BE2C (cell line): ENCODE results near the gene SLC38A9.
"Not testable (repeated sequence)": the region's sequence is repeated elsewhere in the genome, so short reads cannot be mapped to it uniquely, and the experiment has no call there.

Source experiments
- DNase-seq: peaks from one replicate; pipeline ENCODE4 v3.0.0-alpha.2; 2020
- H3K27me3 ChIP-seq: fragments of 250-450 bp; sonication (Bioruptor Pico); 2 replicates; pipeline ENCODE4 v1.5.1; 2020; ENCODE audit warnings: mild to moderate bottlenecking
- H3K36me3 ChIP-seq: fragments of 250-450 bp; sonication (Bioruptor Pico); 2 replicates; pipeline ENCODE4 v1.5.1; 2020; ENCODE audit warnings: mild to moderate bottlenecking
- H3K4me1 ChIP-seq: fragments of 250-450 bp; sonication (Bioruptor Pico); 2 replicates; pipeline ENCODE4 v1.5.1; 2020
- H3K4me3 ChIP-seq: 2 replicates; pipeline ENCODE4 v1.5.1; 2011; ENCODE audit warnings: low read depth, low read length
- H3K9me3 ChIP-seq: fragments of 250-450 bp; sonication (Bioruptor Pico); 2 replicates; pipeline ENCODE4 v1.5.1; 2020
- CTCF ChIP-seq: IDR thresholded peaks from 2 replicates; pipeline ENCODE4 v1.5.1; 2012; ENCODE audit warnings: mild to moderate bottlenecking, low read depth, low read length

Gene SLC38A9

GRCh38 chr5:55731848-55732247 is 19.7 kb upstream of the SLC38A9 start:
- no peaks in the 10 kb centered on the region for H3K4me1 ChIP-seq
- TF ChIP-seq CTCF: no peak

GRCh38 chr5:55724281-55724680 is 12.2 kb upstream of the SLC38A9 start:
- Histone ChIP-seq H3K36me3 (no peaks in the 10 kb centered on the region), H3K27me3 (no peaks in the 10 kb centered on the region), H3K9me3 (no peaks in the 10 kb centered on the region), H3K4me1 (no peaks in the 10 kb centered on the region), H3K4me3 (no peak overlapping the region)
- no peak for DNase-seq
- no peak for TF ChIP-seq CTCF

More at GRCh38 chr5:55731848-55732247, 19.7 kb upstream of the SLC38A9 start:
- Histone ChIP-seq H3K4me3 (no peak overlapping the region), H3K36me3 (no peaks in the 10 kb centered on the region), H3K9me3 (no peaks in the 10 kb centered on the region), H3K27me3 (peaks cover 11% of the 10 kb centered on the region; the same call in 1 of the 2 replicates)
- no peak for DNase-seq

- TF ChIP-seq CTCF: no peak
- Histone ChIP-seq H3K36me3 (no peaks in the 10 kb centered on the region), H3K9me3 (no peaks in the 10 kb centered on the region), H3K4me3 (no peak overlapping the region), H3K27me3 (no peaks in the 10 kb centered on the region), H3K4me1 (no peaks in the 10 kb centered on the region)
- DNase-seq: no peak
Observed at GRCh38 chr5:55720188-55720703, 8.1 kb upstream of the SLC38A9 start.

- not testable (repeated sequence) for H3K27me3 ChIP-seq, DNase-seq, H3K4me3 ChIP-seq, H3K4me1 ChIP-seq, H3K36me3 ChIP-seq, H3K9me3 ChIP-seq
Observed at GRCh38 chr5:55719026-55719425, 6.9 kb upstream of the SLC38A9 start.

GRCh38 chr5:55715519-55716078 is 3.5 kb upstream of the SLC38A9 start:
- Histone ChIP-seq H3K36me3 (no peaks in the 10 kb centered on the region), H3K27me3 (no peaks in the 10 kb centered on the region), H3K4me3 (no peak overlapping the region), H3K9me3 (no peaks in the 10 kb centered on the region), H3K4me1 (no peaks in the 10 kb centered on the region)
- TF ChIP-seq CTCF: no peak
- DNase-seq: no peak

- no peaks in the 10 kb centered on the region for H3K4me1 ChIP-seq
- H3K9me3 ChIP-seq: no peaks in the 10 kb centered on the region
- no peak for DNase-seq
- TF ChIP-seq CTCF: no peak
- no peaks in the 10 kb centered on the region for H3K27me3 ChIP-seq
- H3K4me3 ChIP-seq: no peak overlapping the region
- H3K36me3 ChIP-seq: no peaks in the 10 kb centered on the region
Observed at GRCh38 chr5:55714749-55715148, 2.6 kb upstream of the SLC38A9 start.
